GM12892 (cell line): Measurements from ENCODE around the gene GID8.
A peak's percentile ranks its signal among the peaks of the same experiment; 100 is the strongest.

Experiments
- DNase-seq: peaks from one replicate; pipeline ENCODE4 v3.0.0; 2011; ENCODE audit not compliant: insufficient read length
- FAIRE-seq: peaks from 2 replicates; lab custom pipeline; 2011; peaks lifted over from hg19 to GRCh38; lab: Jason Lieb, UNC
- POLR2A ChIP-seq: IDR thresholded peaks from 2 replicates; pipeline ENCODE4 v1.6.1; 2011; ENCODE audit warnings: low read depth, low read length, control low read depth
- POLR2AphosphoS5 ChIP-seq: IDR thresholded peaks from 2 replicates; pipeline ENCODE4 v1.6.1; 2011; ENCODE audit warnings: low read depth, low read length, control low read depth
- TAF1 ChIP-seq: IDR thresholded peaks from 2 replicates; pipeline ENCODE4 v1.6.1; 2011; ENCODE audit warnings: low read depth, mild to moderate bottlenecking, control low read depth, low read length, borderline replicate concordance

GID8 gene

DNA sequence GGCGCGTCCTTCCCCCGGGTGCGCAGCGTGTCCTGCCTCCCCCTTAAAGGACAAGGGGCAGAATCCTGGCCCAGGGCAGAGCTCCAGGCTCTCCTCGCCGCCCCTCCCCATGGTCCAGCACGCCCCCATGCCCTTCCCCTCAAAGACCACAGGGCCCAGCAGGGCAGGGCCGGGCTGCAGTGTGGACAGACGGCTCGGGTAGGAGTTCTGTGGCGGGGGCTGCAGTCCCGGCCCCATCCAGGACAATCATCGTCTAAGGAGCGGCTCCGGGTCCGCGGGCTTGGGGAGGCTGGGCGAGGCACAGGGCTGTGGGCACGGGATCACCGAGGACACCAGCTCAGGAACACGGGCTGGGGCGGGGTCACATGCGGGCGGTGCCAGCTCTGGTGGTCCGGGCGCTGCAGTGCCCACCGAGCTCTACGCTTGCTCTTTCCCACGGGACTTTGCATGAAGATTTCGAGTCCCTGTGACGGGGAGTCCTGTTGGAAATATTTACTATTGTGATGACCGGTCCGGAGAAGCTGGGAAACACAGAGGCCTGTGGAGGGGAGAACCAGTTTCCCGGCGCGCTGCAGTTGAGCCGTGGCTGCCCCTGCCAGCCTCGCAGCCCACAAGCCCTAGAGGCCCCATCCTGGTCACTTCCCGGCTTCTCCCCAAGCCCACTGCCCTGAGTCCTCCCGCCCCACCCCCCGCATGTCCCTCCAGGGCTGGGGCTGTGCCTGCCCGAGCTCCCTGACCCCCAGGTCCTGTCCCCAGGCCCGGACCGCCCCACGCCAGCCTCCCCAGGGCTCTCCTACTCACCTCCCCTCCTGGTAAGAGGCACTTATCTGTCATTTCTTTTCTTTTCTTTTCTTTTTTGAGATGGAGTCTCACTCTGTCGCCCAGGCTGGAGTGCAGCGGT lies 35.1 kb downstream of the GID8 start:
- no peak for FAIRE-seq
- TF ChIP-seq POLR2AphosphoS5 (no peak), POLR2A (no peak)
- no peak for DNase-seq

DNA sequence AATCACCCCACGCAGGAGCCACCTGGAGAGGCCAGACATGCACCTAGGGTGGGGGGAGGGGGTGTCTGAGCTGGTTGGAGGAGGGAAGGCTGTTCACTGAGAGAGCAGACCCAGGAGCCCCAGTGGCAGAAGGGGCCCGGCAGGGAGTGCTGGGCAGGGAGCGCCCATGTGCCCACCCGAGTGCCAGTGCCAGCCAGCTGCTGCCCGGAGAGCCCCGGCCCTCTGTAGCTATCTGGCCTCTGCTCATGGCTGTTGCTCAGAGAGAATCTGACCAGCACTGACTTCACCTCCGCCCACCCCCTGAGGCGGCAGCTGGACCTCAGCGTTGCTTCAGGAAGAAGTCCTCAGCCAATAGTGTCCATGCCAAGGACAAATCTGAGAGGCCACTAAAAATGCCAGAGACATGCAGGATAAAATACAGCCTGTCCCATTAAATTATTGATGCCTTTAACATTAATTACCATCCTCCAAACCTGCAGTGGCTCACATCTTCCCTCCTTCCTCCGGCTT lies 37.4 kb downstream of the GID8 start:
- TF ChIP-seq TAF1 (no peak), POLR2AphosphoS5 (no peak), POLR2A (no peak)
- DNase-seq: no peak
- FAIRE-seq: no peak

DNA sequence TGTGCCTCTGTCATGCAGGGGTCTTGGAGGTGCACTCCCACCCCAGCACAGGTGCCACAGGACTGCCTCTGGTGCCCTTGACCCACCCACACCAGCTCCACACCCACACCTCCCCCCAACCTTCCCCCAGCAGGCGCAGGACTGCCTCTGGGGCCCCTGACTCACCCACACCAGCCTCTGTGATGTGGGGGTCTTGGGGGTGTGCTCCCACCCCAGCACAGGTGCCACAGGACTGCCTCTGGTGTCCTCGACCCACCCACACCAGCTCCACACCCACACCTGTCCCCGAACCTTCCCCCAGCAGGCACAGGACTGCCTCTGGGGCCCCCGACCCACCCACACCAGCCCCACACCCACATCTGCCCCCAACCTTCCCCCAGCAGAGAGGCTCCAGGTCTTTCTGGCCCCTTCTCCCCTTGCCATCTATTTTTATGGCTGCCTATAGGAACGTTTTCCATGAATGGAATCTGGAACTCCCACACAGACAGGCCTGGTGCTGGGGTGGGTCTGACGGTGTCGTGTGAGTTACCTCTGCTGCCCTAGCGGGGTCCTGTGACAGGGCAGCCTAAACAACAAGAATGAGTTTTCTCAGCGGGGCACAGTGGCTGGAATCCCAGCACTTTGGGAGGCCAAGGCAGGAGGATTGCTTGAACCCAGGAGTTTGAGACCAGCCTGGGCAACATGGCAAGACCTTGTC lies 38.0 kb downstream of the GID8 start:
- TF ChIP-seq POLR2AphosphoS5: no peak
- no peak for TF ChIP-seq POLR2A
- TF ChIP-seq TAF1: no peak
- no peak for DNase-seq
- FAIRE-seq: no peak

DNA sequence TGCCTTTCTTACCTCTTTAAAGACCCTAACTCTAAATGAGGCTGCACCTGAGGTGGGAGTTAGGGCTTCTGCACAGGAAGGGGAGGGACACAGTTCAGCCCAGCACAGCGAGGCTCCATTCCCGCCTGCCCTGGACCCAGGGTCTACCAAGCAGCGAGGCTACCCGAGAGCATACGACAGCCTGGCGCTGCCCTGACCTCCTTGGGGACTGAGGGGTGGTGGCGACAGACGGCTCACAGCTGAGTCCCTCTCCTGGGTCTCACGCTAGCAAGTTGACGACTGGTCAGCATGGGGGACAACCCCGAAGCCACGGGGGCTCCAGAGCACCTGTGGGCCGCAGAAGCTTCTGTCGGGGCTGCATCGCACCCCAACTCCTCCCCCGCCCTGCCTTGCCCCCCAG lies 38.9 kb downstream of the GID8 start:
- TF ChIP-seq TAF1 (no peak), POLR2AphosphoS5 (no peak), POLR2A (no peak)
- no peak for FAIRE-seq
- DNase-seq: no peak

DNA sequence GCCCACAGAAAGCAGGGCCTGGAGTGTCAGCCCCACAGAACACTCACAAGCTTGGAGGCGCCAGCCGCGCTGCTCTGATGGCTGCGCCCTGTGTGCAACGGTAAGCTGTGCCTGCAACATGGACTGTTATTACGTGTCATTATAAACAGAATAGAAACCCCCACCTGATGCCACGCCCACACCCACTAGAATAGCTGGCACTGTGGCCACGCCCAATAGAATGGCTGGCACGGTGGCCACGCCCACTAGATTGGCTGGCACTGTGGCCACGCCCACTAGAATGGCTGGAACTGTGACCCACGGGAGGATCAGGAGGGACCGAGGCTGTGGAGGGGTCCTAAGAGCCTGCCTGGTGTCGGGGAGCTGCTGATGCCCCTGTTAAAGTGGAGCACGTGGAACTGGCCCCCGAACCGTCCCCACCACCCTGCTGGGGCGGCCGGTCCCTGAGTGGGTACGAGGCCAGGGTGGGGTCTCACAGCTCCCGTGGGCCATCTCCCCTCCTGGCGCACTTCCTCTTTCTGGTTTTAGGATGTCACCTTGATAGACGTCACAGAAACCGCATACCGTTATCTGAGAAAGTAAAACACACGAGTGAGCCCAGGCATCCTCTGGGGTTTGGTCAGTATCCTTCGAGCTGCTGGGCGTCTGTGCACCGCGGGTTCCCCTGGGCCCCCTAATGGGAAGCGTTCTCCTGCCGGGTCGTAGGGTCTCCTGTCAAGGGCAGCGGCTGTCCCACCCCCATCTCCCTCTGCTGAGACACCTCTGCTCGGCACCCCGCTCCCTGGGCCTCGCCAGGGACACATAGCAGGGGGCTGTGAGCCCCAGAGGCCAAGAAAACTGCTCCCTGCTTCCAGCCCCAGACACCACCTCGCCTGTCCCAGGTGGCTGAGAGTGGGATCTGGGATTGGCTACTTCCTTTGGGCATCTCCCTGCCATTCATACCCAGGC lies 39.9 kb downstream of the GID8 start:
- TF ChIP-seq POLR2AphosphoS5: peak; percentile 68; the same call in 1 of the 2 replicates
- peak; percentile 46; the same call in 1 of the 2 replicates for TF ChIP-seq POLR2A
- 0 out of 2 replicates have a peak, but pooled peaks have one; percentile 47 for TF ChIP-seq TAF1
- FAIRE-seq: peak; percentile 92
- DNase-seq: peak; percentile 78

DNA sequence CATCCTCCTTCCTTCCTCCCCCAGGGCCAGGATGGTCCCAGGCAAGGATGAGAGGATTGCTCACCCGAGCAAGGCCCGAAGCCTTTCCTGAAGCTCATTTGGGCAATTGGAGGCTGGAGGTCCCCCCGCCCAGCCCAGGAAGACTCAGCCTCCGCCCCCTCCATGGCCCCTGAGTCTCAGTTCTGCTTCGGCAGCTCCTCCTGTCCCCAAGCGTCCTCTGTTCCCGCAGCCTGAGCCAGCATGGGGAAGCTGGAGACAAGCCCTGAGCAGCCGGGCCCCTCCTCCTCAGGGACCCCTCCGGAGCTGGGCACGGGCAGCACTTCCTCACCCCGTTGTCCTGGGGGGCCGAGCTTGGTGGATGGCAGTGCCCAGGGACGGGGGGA lies 40.6 kb downstream of the GID8 start:
- TF ChIP-seq TAF1 (no peak), POLR2A (no peak), POLR2AphosphoS5 (no peak)
- DNase-seq (no peak), FAIRE-seq (peak; percentile 30)

DNA sequence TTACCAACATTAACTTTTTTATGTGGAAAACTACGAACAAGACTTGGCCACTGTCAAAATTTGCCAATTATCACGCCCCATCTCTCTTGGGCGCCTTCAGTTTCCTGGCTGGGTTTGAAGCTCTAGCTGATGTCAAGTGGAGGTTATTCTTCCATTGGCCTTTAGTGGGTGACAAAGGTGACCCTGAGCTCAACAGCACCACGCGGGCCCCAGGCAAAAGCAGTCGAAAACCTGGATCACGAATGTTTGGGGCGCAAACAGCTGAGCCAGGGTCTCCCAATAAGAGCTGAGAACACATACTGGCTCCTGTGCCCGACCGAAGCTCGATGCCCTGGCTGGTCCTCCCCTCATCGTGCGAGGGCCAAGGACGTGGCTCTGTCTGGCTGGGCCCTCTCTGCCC lies 41.4 kb downstream of the GID8 start:
- no peak for TF ChIP-seq POLR2AphosphoS5
- TF ChIP-seq TAF1: no peak
- no peak for TF ChIP-seq POLR2A
- DNase-seq: no peak
- FAIRE-seq: no peak

DNA sequence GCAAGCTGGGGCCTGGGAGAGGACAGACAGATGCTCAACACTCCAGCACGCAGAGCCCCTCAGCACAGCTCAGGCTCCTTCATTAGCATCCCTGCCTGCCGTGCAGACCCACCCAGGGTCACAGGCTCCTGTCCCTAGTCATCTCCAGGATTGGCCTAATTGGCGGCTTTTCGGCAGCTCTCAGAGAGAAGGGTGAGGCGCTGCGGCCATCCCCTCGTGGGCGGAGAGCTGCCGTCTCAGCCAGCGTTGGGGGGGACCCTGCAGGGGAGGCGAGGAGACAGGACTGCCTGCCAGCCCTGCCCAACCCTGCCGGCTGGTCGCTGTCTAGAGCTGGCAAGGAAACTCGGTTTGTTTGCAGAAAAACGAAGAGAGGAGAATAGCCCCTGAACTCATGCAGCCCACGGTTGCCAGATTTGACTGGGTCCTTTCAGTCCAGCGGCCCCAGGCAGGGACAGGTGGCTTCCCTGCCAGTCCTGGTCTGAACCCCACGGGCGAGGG lies 42.0 kb downstream of the GID8 start:
- FAIRE-seq (no peak), DNase-seq (no peak)
- TF ChIP-seq POLR2AphosphoS5: no peak
- TF ChIP-seq POLR2A: no peak
- TF ChIP-seq TAF1: no peak

DNA sequence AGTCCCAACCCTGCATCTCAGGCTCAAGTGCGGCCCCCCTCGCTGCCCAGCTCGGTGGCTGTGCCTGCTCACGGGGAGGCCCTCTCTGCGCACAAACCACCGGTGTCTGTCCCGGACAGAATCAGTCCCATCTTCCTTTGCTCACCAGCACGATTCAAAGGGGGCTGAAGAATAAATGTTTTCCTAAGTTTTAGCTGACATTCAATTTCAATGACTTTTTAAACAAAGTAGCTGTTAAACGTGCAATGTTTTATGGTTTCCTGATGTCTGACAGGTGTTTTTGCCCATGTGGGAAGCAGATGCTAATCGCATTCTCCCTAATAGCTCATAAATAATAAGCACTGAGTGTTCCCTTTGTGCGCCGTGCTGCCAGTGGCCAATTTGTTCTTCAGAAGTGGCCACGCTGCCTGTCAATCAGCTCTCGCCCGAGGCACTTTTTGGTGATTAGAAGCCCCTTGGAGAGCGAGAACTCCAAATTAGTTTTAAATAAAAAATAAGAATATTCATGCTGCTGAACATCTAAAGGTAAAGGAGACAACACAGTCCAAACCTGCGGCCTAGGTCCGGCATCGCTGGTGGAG lies 42.5 kb downstream of the GID8 start:
- FAIRE-seq (no peak), DNase-seq (no peak)
- TF ChIP-seq POLR2A (no peak), POLR2AphosphoS5 (no peak), TAF1 (no peak)

DNA sequence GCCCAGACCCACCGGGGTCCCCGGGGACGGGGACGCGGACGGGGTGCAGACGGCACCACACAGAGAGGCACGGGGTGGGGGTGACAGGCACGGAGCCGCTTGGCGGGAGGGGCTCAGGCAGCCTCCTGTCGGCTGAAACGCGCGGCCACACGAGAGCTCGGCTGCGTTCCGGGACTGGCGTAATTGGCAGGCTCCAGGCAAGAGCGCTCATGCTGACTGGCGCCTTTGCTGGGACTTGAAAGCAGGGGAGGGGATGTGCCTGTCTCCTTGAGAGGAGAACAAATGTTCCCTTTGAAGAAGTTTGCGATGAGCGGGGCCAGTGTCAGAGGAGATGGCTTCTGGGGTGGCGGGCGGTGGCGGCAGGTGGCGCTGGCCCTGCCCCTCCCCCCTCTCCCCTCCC lies 43.0 kb downstream of the GID8 start:
- FAIRE-seq: no peak
- TF ChIP-seq POLR2A (no peak), POLR2AphosphoS5 (no peak)
- DNase-seq: no peak
